Stomach (tissue), 4 donors: ENCODE measurements around the gene CST1.

Experiments used
- POLR2A ChIP-seq, 4 donors: fragments of 450-650 bp; IDR thresholded peaks; one replicate each; pipeline ENCODE4 v1.6.1; 2016; ENCODE audit warnings: antibody characterized with exemption in 4 of 4, control low read depth in 2 of 4, mild to moderate bottlenecking in 1 of 4, moderate library complexity in 1 of 4
- POLR2AphosphoS5 ChIP-seq, 3 donors: sonication (generic); formaldehyde crosslinking; IDR thresholded peaks; one replicate each; pipeline ENCODE4 v1.6.1; 2016; ENCODE audit warnings: antibody characterized with exemption in 3 of 3
- TF ChIP-seq, protein P1 (sequence below), 7 experiments: fragments of 450-650 bp in 4 of 7; fragments of 200-600 bp in 3 of 7; sonication (generic) in 3 of 7; IDR thresholded peaks; one replicate each; pipeline ENCODE4 v1.5.1; 2016 to 2019; ENCODE audit warnings: antibody characterized with exemption in 7 of 7, control low read depth in 2 of 7, mild to moderate bottlenecking in 1 of 7

DNA sequence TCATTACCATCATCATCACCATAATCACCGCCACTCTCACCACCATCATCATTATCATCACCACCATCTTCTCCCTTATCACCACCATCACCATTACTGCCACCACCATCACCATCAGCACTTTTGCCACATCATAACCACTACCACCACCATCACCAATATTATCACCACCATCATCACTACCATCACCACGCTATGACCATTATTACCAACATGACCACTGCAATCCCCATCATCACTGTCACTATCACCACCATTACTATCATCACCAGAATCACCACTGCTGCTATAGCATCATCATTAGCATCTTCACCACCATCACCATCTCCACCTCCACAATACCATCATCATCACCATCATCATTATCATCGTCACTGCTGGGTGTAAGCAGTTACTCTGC is 25.6 kb downstream of the CST1 start:
- TF ChIP-seq POLR2A (IDR thresholded peaks at IDR 0.05) (no peak), POLR2AphosphoS5 (IDR thresholded peaks at IDR 0.05) (no peak)
- TF ChIP-seq, protein P1, sequence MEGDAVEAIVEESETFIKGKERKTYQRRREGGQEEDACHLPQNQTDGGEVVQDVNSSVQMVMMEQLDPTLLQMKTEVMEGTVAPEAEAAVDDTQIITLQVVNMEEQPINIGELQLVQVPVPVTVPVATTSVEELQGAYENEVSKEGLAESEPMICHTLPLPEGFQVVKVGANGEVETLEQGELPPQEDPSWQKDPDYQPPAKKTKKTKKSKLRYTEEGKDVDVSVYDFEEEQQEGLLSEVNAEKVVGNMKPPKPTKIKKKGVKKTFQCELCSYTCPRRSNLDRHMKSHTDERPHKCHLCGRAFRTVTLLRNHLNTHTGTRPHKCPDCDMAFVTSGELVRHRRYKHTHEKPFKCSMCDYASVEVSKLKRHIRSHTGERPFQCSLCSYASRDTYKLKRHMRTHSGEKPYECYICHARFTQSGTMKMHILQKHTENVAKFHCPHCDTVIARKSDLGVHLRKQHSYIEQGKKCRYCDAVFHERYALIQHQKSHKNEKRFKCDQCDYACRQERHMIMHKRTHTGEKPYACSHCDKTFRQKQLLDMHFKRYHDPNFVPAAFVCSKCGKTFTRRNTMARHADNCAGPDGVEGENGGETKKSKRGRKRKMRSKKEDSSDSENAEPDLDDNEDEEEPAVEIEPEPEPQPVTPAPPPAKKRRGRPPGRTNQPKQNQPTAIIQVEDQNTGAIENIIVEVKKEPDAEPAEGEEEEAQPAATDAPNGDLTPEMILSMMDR (IDR thresholded peaks at IDR 0.05) = no peak
